ENCODE results near the gene SNX33.

GRCh38 chr15:75616766-75617165 lies 30.9 kb upstream of the SNX33 start:
- TF ChIP-seq POLR2AphosphoS5 (IDR thresholded peaks at IDR 0.05; ENCODE audit: low read depth) (no peak), EZH2phosphoT487 (IDR thresholded peaks at IDR 0.05; ENCODE audit: unreplicated experiment) (no peak)
